Neural progenitor cell (in vitro differentiated cells): ENCODE data around the gene AP2B1.

Source experiments
- EZH2 ChIP-seq: fragments of 200-600 bp; sonication (generic); IDR thresholded peaks from 2 replicates; pipeline ENCODE4 v1.6.1; 2017; ENCODE audit warnings: antibody characterized with exemption, mild to moderate bottlenecking, moderate library complexity
- EZH2phosphoT487 ChIP-seq: fragments of 200-600 bp; sonication (generic); IDR thresholded peaks from 2 replicates; pipeline ENCODE4 v1.6.1; 2017; ENCODE audit warnings: antibody characterized with exemption
- TF ChIP-seq, protein P1 (sequence below): fragments of 200-600 bp; sonication (generic); IDR thresholded peaks from 2 replicates; pipeline ENCODE4 v1.5.1; 2017; ENCODE audit warnings: antibody characterized with exemption, mild to moderate bottlenecking

DNA sequence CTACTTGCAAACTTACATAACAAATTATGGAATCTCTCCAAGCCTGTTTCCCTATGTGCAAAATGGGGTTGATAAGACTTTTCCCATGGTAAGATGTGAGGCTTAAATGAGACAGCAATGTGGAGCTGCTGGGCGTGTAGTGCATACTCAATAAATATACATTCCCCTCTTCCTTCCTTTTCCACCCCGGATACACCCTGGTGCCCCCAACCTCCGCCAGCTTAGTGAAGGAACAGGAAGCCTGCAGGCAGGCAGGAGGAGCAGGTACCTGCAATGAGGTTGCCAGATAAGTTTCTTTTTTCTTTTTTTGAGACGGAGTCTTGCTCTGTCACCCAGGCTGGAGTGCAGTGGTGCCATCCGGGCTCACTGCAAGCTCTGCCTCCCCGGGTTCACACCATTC lies 188.5 kb downstream of the AP2B1 start:
- TF ChIP-seq, protein P1, sequence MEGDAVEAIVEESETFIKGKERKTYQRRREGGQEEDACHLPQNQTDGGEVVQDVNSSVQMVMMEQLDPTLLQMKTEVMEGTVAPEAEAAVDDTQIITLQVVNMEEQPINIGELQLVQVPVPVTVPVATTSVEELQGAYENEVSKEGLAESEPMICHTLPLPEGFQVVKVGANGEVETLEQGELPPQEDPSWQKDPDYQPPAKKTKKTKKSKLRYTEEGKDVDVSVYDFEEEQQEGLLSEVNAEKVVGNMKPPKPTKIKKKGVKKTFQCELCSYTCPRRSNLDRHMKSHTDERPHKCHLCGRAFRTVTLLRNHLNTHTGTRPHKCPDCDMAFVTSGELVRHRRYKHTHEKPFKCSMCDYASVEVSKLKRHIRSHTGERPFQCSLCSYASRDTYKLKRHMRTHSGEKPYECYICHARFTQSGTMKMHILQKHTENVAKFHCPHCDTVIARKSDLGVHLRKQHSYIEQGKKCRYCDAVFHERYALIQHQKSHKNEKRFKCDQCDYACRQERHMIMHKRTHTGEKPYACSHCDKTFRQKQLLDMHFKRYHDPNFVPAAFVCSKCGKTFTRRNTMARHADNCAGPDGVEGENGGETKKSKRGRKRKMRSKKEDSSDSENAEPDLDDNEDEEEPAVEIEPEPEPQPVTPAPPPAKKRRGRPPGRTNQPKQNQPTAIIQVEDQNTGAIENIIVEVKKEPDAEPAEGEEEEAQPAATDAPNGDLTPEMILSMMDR = no peak
- TF ChIP-seq EZH2phosphoT487 = no peak
- no peak for TF ChIP-seq EZH2
